GM13976 (cell line): ENCODE data around the gene ADAMTS16.

Experiments
- DNase-seq: peaks from one replicate; pipeline ENCODE4 v3.0.0; 2012; ENCODE audit warnings: low spot score
- in situ Hi-C: fragments of 300-500 bp; cut with MboI; formaldehyde crosslinking; loops from one replicate; pipeline ENCODE4 v1.12.0; 2022; ENCODE audit warnings: low sequenced_read_pairs, mixed read lengths, inconsistent platforms; ENCODE audit not compliant: unreplicated experiment
- TF ChIP-seq, protein P1 (sequence below): IDR thresholded peaks from 2 replicates; pipeline ENCODE4 v1.5.1; 2012; ENCODE audit warnings: borderline replicate concordance, mild to moderate bottlenecking; ENCODE audit not compliant: insufficient read depth; ENCODE audit errors: extremely low read depth, missing control alignments, control extremely low read depth

ADAMTS16 gene

GRCh38 chr5:5331848-5332247 is 191.7 kb downstream of the ADAMTS16 start:
- DNase-seq = no peak
- TF ChIP-seq, protein P1, sequence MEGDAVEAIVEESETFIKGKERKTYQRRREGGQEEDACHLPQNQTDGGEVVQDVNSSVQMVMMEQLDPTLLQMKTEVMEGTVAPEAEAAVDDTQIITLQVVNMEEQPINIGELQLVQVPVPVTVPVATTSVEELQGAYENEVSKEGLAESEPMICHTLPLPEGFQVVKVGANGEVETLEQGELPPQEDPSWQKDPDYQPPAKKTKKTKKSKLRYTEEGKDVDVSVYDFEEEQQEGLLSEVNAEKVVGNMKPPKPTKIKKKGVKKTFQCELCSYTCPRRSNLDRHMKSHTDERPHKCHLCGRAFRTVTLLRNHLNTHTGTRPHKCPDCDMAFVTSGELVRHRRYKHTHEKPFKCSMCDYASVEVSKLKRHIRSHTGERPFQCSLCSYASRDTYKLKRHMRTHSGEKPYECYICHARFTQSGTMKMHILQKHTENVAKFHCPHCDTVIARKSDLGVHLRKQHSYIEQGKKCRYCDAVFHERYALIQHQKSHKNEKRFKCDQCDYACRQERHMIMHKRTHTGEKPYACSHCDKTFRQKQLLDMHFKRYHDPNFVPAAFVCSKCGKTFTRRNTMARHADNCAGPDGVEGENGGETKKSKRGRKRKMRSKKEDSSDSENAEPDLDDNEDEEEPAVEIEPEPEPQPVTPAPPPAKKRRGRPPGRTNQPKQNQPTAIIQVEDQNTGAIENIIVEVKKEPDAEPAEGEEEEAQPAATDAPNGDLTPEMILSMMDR = no peak
- in situ Hi-C loops = no loop called here

DNA sequence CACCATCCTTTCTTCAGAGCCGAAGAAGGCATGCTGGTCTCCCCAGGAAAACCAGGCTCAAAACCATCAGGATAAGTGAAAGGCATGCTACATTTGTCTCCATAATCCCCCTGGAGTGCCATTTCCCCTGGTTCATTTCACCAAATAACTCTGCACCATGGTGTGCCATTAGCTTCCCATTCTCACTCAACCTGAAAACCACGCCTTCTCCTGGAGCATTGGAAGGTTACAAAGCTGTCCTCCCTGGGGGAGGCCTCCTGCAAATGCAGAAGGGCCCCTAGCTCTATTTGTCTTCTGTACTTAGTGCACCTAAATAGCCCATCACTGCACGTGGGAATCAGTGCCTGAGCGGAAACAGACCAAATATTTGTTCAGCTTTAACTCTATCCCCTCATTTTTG is 192.2 kb downstream of the ADAMTS16 start:
- in situ Hi-C loops = no loop called here
- TF ChIP-seq, protein P1 = no peak
- DNase-seq = no peak

- TF ChIP-seq, protein P1 = no peak
- DNase-seq = no peak
- in situ Hi-C loops = no loop called here
Measured at GRCh38 chr5:5335107-5335506, 195.0 kb downstream of the ADAMTS16 start.

DNA sequence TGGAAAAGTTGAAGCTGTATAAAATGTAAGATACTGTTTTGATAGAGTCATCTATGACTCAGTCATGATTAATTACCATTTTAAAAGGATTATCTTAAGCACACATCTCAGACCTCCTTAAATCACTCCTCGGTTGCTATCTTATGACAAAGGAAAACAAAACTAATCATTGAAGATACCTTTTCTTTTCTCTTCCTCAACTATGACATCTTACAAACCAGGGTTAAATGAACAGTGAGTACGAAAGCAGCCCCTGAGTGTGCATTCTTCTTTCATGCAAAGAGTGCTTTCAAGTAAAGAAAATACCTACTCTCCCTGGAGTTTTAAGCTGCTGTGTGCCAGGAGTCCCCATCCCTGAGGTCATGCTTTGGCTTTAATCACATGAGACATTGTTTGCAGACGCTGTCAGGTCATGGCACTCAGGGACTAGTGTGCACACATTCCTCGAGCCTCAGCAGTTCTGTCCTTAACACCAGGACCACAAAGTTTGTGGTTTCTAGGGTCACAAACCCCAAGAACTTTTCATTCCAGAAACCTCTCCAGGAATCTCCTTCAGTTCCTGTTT is 195.7 kb downstream of the ADAMTS16 start:
- TF ChIP-seq, protein P1 = no peak
- in situ Hi-C loops = no loop called here
- DNase-seq = no peak

GRCh38 chr5:5339257-5339656 is 199.1 kb downstream of the ADAMTS16 start:
- in situ Hi-C loops = no loop called here
- DNase-seq = no peak

DNA sequence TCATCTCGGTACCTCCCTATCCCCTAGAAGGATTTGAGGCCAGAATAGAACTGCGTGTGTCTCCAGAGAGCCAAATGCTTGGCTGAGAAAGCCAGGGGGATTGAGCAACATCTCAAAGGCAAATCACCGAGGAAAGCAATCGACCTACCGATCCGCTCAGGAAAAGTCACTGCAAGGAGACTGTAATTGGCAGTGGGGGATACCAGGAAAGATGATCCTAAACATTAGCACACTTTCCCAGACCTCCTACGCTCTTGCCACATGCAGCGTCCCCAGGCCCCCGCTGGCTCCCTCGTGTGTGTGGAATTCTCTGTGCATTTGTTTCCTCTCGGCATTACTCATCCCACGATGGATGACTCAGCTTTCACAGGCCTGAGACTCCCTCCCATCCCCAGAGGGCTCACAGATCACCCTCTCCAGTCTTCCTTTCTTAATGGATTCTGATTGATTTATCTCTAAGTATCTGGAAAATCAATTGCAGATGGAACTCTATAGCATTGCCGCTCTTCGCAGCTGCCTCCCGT is 200.1 kb downstream of the ADAMTS16 start:
- no peak for DNase-seq
- in situ Hi-C loops = no loop called here
- TF ChIP-seq, protein P1 = no peak

More at GRCh38 chr5:5339257-5339656, 199.1 kb downstream of the ADAMTS16 start:
- TF ChIP-seq, protein P1 = no peak
